ENCODE data around the gene RHCG.

The RHCG gene

GRCh38 chr15:89429023-89429422 lies 67.4 kb downstream of the RHCG start:
- DNase-seq (ENCODE audit: extremely low spot score), result no peak
- no peak for TF ChIP-seq BHLHE40 (IDR thresholded peaks at IDR 0.05; ENCODE audit: borderline replicate concordance)
- no peak for TF ChIP-seq L3MBTL2 (conservative IDR thresholded peaks at IDR 0.05)
- no peak for TF ChIP-seq ZNF384 (IDR thresholded peaks at IDR 0.05)
- TF ChIP-seq PKNOX1 (IDR thresholded peaks at IDR 0.05), result no peak
- ChIA-PET CTCF (interaction anchor here (0.8 to 4.6 kb wide), 4 partner anchors 12 to 70 kb away, joined by 3 to 97 read pairs (median 44); no protein-coding TSS in a partner anchor), POLR2A (interaction anchor here (1.1 to 2.0 kb wide), 3 partner anchors 10 to 146 kb away, joined by 4 to 8 read pairs (median 6); partner anchors contain the start of gene TICRR)

GRCh38 chr15:89428246-89428645 lies 68.1 kb downstream of the RHCG start:
- CTCF ChIA-PET, result interaction anchor here (0.8 to 4.6 kb wide), 4 partner anchors 11 to 70 kb away, joined by 3 to 97 read pairs (median 44); no protein-coding TSS in a partner anchor
- DNase-seq (ENCODE audit: extremely low spot score), result no peak
- TF ChIP-seq TARDBP (IDR thresholded peaks at IDR 0.05), result no peak
- no peak for TF ChIP-seq PKNOX1 (IDR thresholded peaks at IDR 0.05)
- TF ChIP-seq HDGF (IDR thresholded peaks at IDR 0.05; ENCODE audit: borderline replicate concordance), result no peak
- TF ChIP-seq LEF1 (IDR thresholded peaks at IDR 0.05; ENCODE audit: borderline replicate concordance), result no peak
- TF ChIP-seq ZNF384 (IDR thresholded peaks at IDR 0.05), result no peak
- no peak for TF ChIP-seq FOXM1 (IDR thresholded peaks at IDR 0.05; ENCODE audit: borderline replicate concordance)
- POLR2A ChIA-PET, result interaction anchor here (1.1 to 1.2 kb wide), 2 partner anchors 9 to 147 kb away, joined by 4 to 6 read pairs; partner anchors contain the start of gene TICRR

GRCh38 chr15:89426500-89426899 lies 69.9 kb downstream of the RHCG start:
- TF ChIP-seq PKNOX1 (IDR thresholded peaks at IDR 0.05) (no peak), ELF4 (IDR thresholded peaks at IDR 0.05) (no peak), FOXM1 (IDR thresholded peaks at IDR 0.05; ENCODE audit: borderline replicate concordance) (no peak), ARNT (IDR thresholded peaks at IDR 0.05) (no peak), ZNF384 (IDR thresholded peaks at IDR 0.05) (no peak), SUZ12 (IDR thresholded peaks at IDR 0.05) (no peak), SP1 (IDR thresholded peaks at IDR 0.05) (no peak), L3MBTL2 (conservative IDR thresholded peaks at IDR 0.05) (no peak), TARDBP (IDR thresholded peaks at IDR 0.05) (no peak)
- ChIA-PET POLR2A (no interaction called here), CTCF (interaction anchor here (1.1 to 4.6 kb wide), 3 partner anchors 9 to 68 kb away, joined by 4 to 58 read pairs (median 8); no protein-coding TSS in a partner anchor)
- DNase-seq (ENCODE audit: extremely low spot score), result no peak

GRCh38 chr15:89423981-89424380 lies 72.4 kb downstream of the RHCG start:
- ChIA-PET CTCF (interaction anchor here (0.7 to 3.0 kb wide), 3 partner anchors 24 to 66 kb away, joined by 3 to 30 read pairs (median 3); no protein-coding TSS in a partner anchor), POLR2A (no interaction called here)
- no peak for TF ChIP-seq CTBP1 (IDR thresholded peaks at IDR 0.05; ENCODE audit: borderline replicate concordance)
- no peak for TF ChIP-seq PKNOX1 (IDR thresholded peaks at IDR 0.05)
- no peak for TF ChIP-seq L3MBTL2 (conservative IDR thresholded peaks at IDR 0.05)
- no peak for TF ChIP-seq SP1 (IDR thresholded peaks at IDR 0.05)
- TF ChIP-seq ZNF384 (IDR thresholded peaks at IDR 0.05), result no peak
- no peak for TF ChIP-seq FOXA1 (IDR thresholded peaks at IDR 0.05)
- no peak for TF ChIP-seq SUZ12 (IDR thresholded peaks at IDR 0.05)
- no peak for TF ChIP-seq LEF1 (IDR thresholded peaks at IDR 0.05; ENCODE audit: borderline replicate concordance)
- TF ChIP-seq ELF4 (IDR thresholded peaks at IDR 0.05), result no peak
- DNase-seq (ENCODE audit: extremely low spot score), result no peak
